PFSK-1 (cell line): ENCODE measurements around the gene NEMP1.

Experiments
- POLR2AphosphoS5 ChIP-seq: IDR thresholded peaks from 2 replicates; pipeline ENCODE4 v1.6.1; 2012; ENCODE audit warnings: low read depth, mild to moderate bottlenecking, control low read depth, low read length, moderate library complexity
- REST ChIP-seq, 2 experiments: IDR thresholded peaks; 2 replicates each; pipeline versions ENCODE4 v1.6.1 to v1.8.0; 2011 to 2012; ENCODE audit warnings: low read depth in 2 of 2, low read length in 2 of 2, control low read depth in 1 of 2, inconsistent platforms in 1 of 2, mild to moderate bottlenecking in 1 of 2, moderate library complexity in 1 of 2; ENCODE audit not compliant: insufficient read depth in 1 of 2
- TAF1 ChIP-seq: IDR thresholded peaks from 2 replicates; pipeline ENCODE4 v1.6.1; 2012; ENCODE audit warnings: low read length, control low read depth, borderline replicate concordance; ENCODE audit not compliant: insufficient read depth

GRCh38 chr12:57107456-57108155 is 29.0 kb upstream of the NEMP1 start:
- TF ChIP-seq TAF1 (no peak), POLR2AphosphoS5 (no peak), REST (IDR thresholded peaks at IDR 0.05; ENCODE audit: insufficient read depth in 1 of 2, low read depth in 2 of 2, low read length in 2 of 2) (no peak)
